GM18511 (cell line): Measurements from ENCODE around the gene GNS.
"Not testable (repeated sequence)": the region's sequence is repeated elsewhere in the genome, so short reads cannot be mapped to it uniquely, and the experiment has no call there.

Source experiments
- ATAC-seq: cut with Tn5 transposase; IDR thresholded peaks from one replicate; pipeline ENCODE4 v1.9.1; 2021; ENCODE audit warnings: mild to moderate bottlenecking, moderate library complexity; ENCODE audit not compliant: unreplicated experiment

GNS gene

GRCh38 chr12:64699504-64700115 is 59.6 kb downstream of the GNS start:
- no peak for ATAC-seq

- no peak for ATAC-seq
Measured at GRCh38 chr12:64696080-64696741, 63.0 kb downstream of the GNS start.

- no peak for ATAC-seq
Measured at GRCh38 chr12:64695550-64695949, 63.7 kb downstream of the GNS start.

- no peak for ATAC-seq
Measured at GRCh38 chr12:64694130-64695040, 64.8 kb downstream of the GNS start.

DNA sequence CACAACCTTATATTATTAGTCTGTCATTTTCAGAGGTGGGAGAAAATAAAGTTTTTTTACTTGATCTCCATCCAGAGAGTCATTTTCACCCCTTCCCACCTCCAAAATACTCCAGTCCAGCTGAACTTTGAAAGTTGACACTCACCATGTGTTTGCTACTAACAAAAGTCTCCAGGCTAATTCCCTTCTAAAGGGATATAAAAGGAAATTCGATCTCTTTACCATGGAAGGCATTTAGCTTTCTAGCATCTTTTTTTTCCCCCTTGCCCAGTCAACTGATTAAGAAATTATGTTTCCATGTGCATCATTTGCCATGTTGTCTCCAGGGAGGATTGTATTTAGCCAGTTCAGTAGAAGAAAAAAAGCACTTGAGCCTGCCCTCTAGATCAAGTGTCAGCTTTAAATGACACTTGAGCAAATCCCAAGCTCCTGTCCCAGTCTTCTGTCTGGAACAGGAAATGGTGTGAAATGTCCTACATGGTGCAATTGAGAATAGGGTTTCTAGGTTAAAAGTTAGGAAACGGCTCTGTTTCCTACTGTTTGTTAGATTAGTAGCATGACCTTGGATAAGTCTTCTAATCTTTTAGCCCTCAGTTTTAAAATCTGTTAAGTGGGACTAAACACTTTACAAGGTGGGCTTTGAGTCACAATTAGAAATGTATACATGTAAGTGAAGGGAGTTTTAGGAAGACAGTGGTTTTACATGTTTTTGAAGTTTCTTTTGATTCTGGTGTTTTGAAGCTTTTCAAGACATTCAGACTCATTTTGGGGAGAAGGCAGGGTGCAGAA is 67.2 kb downstream of the GNS start:
- no peak for ATAC-seq

- no peak for ATAC-seq
Measured at GRCh38 chr12:64691227-64691794, 67.9 kb downstream of the GNS start.

DNA sequence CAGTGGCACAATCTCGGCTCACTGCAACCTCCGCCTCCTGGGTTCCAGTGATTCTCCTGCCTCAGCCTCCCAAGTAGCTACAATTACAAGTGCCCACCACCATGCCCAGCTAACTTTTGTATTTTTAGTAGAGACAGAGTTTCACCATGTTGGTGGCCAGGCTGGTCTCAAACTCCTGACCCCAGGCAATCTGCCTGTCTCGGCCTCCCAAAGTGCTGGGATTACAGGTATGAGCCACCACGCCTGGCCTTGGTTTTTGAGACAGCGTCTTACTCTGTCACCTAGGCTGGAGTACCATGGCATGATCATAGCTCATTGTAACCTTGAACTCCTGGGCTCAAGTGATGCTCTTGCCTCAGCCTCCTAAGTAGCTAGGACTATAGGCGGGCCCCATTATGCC is 69.0 kb downstream of the GNS start:
- ATAC-seq = not testable (repeated sequence)

DNA sequence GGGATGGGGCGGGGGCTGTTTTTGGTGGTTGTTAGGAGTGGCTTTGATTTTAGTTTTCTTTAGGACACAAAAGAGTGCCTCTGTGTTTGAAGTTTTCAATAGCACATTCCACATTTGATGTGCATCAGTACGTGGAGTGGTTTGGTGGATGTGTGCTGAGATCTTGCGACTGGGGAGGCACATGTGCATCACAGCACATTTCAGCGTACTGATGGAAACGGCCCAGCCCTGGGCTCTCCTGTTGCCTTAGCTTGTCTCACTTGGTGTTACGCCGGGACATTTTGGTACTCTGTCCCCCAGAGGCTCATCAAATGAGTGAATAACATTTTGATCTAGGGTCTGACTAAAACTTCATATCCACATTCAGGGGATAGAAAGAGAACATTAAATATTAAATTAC is 70.5 kb downstream of the GNS start:
- no peak for ATAC-seq

GRCh38 chr12:64688219-64688618 is 71.0 kb downstream of the GNS start:
- no peak for ATAC-seq

- ATAC-seq = no peak
Measured at GRCh38 chr12:64687816-64688215, 71.4 kb downstream of the GNS start.

GRCh38 chr12:64685605-64686004 is 73.6 kb downstream of the GNS start:
- no peak for ATAC-seq

GRCh38 chr12:64685050-64685449 is 74.2 kb downstream of the GNS start:
- no peak for ATAC-seq

DNA sequence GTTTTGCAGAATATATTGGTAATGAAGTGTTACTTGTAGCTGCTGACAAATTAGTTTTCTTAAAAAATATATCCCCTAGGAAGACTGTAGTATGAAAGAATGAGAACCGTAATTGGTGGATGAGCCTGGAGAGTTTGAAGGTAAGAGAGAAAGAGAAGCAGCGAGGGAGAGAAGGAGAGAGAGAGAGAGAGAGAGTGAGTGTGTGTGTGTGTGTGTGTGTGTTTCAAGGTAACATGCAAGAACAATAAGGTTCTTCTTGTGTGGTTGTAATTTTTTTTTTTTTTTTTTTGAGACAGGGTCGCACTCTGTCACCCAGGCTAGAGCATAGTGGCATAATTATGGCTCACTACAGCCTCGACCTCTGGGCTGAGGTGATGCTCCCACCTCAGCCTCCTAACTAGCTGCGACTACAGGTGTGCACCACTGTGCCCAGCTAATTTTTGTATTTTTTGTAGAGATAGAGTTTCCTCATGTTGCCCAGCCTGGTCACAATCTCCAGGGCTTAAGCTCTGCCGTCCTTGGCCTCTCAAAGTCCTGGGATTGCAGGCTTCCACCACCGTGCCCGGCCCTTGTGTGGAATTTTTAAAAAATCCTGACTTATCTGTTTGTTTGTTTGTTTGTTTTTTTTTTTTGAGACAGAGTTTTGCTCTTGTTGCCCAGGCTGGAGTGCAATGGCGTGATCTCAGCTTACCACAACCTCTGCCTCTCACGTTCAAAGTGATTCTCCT is 75.2 kb downstream of the GNS start:
- ATAC-seq = no peak

DNA sequence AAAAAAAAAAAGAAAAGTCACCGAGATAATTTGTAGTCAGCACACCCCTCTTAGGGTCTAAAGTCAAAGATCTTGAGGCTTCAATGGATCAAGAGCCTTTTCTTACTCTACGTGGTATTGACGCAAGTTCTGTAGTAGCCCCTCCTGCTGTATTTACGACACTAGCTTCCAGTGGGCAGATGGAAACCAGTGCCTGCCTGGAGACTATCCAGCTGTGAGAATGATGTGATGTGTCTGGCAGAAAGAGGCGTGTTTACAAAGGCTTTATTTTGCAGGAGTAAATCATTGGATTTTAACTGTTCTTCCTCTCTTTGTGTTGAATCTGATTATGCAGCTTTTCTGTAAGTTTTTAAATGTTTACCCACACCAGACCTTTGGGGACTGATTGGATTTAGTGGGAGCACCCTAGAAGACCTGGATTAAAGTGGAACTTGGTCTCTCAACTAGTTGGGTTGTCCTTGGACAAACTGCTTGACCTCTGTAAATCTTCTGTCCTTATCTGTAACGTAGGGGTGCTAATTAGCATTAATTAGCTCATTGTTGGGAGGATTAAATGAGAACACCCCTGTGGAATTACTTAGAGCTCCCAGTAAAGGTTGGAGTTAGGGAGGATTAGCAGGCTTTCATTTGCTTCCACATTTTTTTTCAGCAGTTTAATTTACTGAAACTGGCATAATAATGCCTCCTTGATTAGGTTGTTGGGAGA is 76.5 kb downstream of the GNS start:
- no peak for ATAC-seq

- no peak for ATAC-seq
Measured at GRCh38 chr12:64681200-64682052, 77.8 kb downstream of the GNS start.

GRCh38 chr12:64680235-64680634 is 79.0 kb downstream of the GNS start:
- no peak for ATAC-seq

DNA sequence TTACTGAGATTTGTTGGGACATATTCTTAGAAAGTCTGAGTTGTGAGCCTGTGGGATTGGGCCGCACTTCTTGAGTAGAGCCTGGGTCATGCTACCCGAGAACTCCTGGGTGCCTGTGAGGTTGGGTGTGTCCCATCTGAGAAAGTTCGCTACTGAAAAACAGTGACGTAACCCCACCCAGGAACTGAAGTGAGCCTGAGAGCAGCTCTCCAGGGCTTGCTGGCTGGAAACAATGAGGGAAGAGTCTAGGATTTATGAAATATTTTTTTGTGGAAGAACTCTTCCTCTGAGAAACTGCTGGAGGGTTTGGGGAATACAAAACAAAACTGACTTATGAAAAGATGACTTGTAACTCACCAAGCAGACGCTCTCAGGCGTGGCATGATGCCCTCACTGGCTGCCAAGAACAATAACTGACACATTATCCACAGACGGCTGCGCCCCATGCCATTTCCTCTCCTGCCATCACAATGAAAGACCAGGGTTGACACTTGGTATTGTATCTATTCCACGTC is 79.7 kb downstream of the GNS start:
- peak; percentile 52 for ATAC-seq

GRCh38 chr12:64678835-64679234 is 80.4 kb downstream of the GNS start:
- ATAC-seq = no peak
